NCI-H1105 treated with DMSO at 0.1 percent for 48 hours (cell line): ENCODE measurements around the gene RAP1GAP.
A peak's percentile ranks its signal among the peaks of the same experiment; 100 is the strongest.

Experiments
- DNase-seq: peaks from one replicate; lab custom pipeline; 2025; lab: John Stamatoyannopoulos, UW

The RAP1GAP gene

DNA sequence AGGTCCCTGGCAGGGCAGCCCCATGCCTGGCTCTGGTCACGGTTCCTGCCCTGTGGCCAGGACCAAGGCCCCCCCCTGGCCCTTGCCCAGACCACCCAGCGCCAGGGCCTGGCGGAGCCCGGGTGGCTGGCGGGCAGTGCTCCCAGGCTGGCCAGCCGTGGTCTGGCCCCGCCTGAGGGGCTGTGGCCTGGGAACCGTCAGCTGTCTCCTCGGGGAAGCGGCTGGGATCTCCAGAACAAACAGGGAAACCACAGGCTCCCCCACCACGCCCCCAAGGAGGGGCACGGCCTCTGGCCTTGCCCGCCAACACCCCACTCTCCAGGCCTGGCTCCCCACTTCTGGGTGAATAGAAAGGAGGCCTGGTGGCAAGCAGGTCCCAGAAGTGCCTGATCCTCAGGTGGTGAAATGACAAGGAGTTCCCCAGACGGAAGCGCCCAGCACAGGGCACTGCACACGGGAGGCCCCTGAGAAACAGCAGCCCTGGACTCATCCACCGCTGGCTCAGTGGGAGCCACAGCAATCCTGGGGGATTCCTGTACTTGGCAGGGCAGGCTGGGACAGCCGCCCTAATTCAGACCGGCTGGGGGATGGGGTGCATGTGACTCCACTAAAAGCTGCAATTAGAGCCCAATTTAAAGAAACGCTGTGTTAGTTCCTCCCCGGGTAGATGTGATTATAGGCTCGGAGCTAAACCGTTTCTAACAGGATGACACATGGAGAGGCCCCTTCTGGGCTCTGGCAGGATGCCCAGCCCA lies 78.9 kb downstream of the RAP1GAP start:
- DNase-seq = peak; percentile 42

DNA sequence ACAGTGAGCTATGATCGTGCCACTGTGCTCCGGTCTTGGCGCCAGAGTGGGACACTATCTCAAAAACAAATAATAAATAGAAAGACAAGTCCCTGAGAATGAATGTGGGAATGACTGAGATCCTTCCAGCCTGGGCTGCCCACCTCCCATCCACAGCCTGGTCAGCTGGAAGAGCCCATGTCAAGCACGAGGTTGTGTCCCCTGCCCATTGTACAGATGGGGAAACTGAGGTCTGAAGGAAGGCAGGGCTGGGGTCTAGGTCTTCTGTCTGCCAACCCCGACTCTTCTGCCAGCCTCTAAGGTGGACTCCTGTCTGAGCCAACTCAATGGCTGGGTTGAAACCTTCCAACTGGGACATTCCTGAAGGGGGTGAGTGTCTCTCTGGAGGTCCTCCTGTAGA lies 79.5 kb downstream of the RAP1GAP start:
- no peak for DNase-seq

DNA sequence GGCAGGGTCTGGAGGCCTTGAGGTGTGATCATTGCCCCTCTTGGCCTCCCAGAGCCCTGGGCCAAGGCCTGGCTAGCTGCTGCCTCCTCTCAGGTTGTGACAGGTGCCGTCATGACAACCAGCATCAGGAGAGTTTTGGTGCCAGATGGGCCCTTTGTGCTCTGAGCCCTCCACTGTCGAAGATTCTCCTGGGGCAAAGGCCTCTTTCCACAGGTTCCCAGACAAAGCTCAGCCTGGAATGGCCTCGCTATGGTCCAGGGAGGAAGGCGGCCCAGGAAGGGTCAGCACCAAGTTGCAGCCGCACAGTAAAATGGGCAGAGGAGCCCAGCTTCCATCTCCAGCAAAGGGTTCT lies 81.6 kb downstream of the RAP1GAP start:
- DNase-seq = no peak

- no peak for DNase-seq
Observed at GRCh38 chr1:21586846-21587601, 82.1 kb downstream of the RAP1GAP start.

GRCh38 chr1:21586222-21586621 lies 82.9 kb downstream of the RAP1GAP start:
- DNase-seq = no peak

GRCh38 chr1:21585037-21585436 lies 84.1 kb downstream of the RAP1GAP start:
- DNase-seq = no peak

GRCh38 chr1:21584096-21584495 lies 85.1 kb downstream of the RAP1GAP start:
- no peak for DNase-seq

GRCh38 chr1:21579791-21580190 lies 89.4 kb downstream of the RAP1GAP start:
- DNase-seq = no peak

DNA sequence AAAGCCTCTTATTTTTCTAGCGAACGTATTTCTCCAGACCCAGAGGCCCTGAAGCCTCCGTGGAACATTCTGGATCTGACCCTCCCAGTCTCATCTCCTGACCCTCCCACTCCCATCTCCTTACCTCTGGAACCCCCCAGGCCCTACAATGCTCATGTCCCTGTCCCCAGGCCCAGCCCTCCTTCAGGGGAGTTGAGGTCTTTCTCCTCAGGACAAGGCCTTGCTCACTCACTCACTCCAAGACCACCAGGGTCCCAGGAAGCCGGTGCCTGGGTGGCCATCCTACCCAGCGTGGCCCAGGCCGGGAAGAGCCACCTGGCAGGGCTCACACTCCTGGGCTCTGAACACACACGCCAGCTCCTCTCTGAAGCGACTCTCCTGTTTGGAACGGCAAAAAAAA lies 91.2 kb downstream of the RAP1GAP start:
- no peak for DNase-seq

DNA sequence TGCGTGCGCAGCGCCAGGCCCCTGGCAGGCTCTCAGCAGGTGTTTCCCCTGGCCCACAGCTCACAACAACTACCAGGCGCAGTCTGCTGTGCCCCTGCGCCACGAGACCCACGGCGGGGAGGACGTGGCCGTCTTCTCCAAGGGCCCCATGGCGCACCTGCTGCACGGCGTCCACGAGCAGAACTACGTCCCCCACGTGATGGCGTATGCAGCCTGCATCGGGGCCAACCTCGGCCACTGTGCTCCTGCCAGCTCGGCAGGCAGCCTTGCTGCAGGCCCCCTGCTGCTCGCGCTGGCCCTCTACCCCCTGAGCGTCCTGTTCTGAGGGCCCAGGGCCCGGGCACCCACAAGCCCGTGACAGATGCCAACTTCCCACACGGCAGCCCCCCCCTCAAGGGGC lies 91.8 kb downstream of the RAP1GAP start:
- DNase-seq = no peak

DNA sequence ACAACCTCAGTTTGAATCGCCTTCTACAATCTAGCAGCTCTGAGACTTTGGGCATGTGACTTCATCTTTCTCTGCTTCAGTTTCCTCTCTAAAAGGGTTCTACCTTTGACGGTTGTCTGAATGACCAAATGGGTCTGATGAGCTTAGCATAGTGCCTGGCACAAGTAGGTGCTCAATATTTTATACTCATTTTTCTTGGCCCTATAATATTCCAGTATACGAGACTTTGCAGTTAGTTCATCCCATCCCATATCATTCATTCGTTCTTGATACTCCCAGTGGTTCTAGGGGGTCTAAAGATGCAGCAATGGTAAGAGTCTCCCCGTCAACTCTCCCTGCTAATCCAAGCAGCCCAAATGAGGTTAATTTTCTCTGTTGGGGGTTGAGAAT lies 92.4 kb downstream of the RAP1GAP start:
- DNase-seq = no peak

GRCh38 chr1:21576031-21576797 lies 92.9 kb downstream of the RAP1GAP start:
- DNase-seq = no peak

GRCh38 chr1:21575351-21575942 lies 93.7 kb downstream of the RAP1GAP start:
- DNase-seq = no peak

DNA sequence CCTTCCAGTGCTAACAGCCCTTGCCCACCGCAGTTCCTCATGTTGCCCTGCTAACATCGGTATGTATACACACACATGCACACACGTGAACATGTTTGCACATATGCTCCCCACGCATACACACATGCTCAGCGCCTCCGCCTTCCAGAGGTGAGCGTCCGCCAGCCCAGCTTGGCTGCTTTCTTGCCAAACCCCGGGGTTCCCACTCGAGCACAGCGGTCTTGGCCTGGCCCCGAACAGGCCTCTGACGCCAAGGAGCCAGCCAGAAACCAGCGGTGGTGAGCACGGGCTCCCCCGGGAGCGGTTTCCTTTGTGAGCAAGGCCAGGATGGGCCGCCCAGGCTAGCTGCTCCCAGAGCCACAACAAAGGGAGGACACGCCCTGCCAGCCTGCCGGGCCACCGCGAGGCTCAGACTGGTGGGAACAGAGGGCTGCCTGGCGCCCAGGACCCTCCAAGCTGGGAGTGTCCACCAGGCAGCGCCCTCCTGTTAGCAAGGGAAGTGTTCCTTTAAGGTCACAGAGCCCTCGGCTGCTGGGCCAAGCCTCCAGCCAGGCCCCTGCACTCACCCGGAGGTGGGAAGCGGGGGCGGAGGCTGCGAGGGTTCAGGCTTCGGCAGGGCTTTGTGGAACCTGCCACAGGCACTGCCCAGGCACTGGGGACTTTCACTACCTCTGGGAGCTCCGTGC lies 94.5 kb downstream of the RAP1GAP start:
- no peak for DNase-seq

DNA sequence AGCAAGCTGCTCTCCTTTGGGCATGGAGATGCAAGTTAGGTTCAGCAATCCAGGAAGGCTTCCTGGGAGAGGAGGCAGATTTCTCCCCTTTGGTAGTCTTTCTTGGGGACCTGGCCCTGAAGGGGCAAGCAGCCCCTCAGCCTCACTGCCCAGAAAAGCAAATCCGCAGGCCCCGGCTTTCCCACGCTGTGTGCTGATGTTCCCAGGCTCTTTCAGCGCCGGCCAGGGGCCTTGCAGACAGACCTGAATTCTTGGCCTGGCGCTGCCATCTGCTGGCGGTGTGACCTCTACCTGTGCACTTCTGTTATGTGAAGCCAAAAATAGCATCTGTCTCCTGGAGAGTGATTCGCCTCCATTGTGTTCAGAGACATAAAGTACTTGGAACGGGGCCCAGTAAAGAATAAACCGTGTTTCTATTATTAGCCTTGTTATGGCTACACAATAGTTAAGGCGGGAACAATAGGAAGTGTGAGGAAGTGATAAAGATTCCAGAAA lies 95.1 kb downstream of the RAP1GAP start:
- DNase-seq = peak; percentile 98

- no peak for DNase-seq
Observed at GRCh38 chr1:21573475-21573874, 95.7 kb downstream of the RAP1GAP start.

GRCh38 chr1:21572735-21573277 lies 96.4 kb downstream of the RAP1GAP start:
- no peak for DNase-seq

GRCh38 chr1:21572221-21572620 lies 96.9 kb downstream of the RAP1GAP start:
- no peak for DNase-seq

DNA sequence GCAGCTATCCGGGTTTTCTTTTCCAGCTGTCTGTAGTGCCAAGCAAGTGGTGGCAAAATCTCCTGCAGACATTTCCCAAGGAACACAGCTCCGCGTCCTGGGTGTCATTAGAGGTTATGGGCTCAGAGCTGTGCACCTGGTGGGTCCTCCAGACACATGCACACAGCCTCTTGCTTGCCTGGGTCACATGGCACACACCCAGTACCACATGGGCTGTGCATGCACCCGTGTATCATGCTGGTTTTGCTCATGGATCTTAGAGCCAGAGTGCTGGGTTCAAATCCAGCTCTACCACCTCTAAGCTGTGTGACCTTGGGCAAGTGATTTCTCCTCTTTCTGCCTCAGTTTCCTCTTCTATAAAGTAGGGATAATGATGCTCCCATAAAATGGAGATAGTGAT lies 98.3 kb downstream of the RAP1GAP start:
- DNase-seq = no peak

- no peak for DNase-seq
Observed at GRCh38 chr1:21570528-21570875, 98.7 kb downstream of the RAP1GAP start.

DNA sequence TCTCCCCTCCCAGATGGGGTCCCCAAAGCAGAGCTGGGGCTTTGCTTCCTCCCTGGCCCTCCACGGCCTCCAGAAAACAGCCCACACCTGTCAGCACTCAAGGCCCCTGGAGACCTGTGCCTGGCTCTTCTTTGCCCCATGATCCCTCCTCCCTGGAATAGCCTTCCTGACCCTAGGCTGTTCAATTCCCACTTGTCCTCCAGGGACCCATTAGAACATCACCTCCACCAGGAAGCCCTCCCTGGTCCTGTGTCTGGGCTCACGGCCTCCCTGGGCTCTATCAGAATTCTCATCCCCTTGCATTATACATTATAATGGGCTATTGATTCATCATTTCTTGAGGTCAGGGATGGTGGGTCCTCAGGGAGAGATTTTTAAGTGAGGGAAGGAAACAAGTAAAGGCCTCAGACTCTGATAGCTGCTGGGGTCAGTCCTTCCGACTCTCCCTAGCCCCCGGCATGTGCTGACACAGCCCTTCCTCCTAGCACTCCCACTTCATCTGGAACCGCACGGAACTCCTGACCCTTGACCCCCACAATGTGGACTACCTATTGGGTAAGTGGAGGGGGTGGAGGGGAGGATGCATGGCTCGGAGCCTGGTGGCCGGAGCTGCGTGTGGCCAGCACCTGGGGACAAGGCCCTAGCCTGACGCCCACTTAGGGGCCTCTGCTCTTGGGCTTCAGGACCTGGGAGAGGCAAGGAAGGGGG lies 99.2 kb downstream of the RAP1GAP start:
- no peak for DNase-seq
